Transverse colon (tissue), 4 donors: ENCODE data around the gene COL8A1. TPM values are rescaled to one million over a fixed set of nuclear protein-coding genes. Genes with fewer than 3 reads are reported as not detected.
A peak's percentile ranks its signal among the peaks of the same experiment; 100 is the strongest.

Experiments used
- DNase-seq: peaks from one replicate; pipeline ENCODE4 v3.0.0-alpha.2; 2019
- H3K27ac ChIP-seq, 4 donors: fragments of 200-600 bp; sonication (generic); 2 replicates each; pipeline ENCODE4 v1.5.1; 2016 to 2018; ENCODE audit warnings: inconsistent platforms in 4 of 4
- H3K27me3 ChIP-seq: fragments of 200-600 bp; sonication (generic); 2 replicates; pipeline ENCODE4 v1.5.1; 2017; ENCODE audit warnings: inconsistent platforms
- H3K36me3 ChIP-seq, 4 donors: fragments of 200-600 bp; sonication (generic); 2 replicates each; pipeline ENCODE4 v1.5.1; 2017 to 2019; ENCODE audit warnings: inconsistent platforms in 4 of 4
- H3K4me1 ChIP-seq, 4 donors: fragments of 200-600 bp; sonication (generic); 2 replicates each; pipeline ENCODE4 v1.5.1; 2017 to 2020; ENCODE audit warnings: inconsistent platforms in 4 of 4
- H3K4me3 ChIP-seq, 4 donors: fragments of 200-600 bp; sonication (generic); 1 replicate in 1 of 4; 2 replicates in 3 of 4; pipeline versions ENCODE4 v1.5.1 to v1.6.1; 2017 to 2019; ENCODE audit warnings: inconsistent platforms in 4 of 4
- H3K9me3 ChIP-seq, 2 donors: fragments of 200-600 bp; sonication (generic); 2 replicates each; pipeline ENCODE4 v1.5.1; 2017 to 2019; ENCODE audit warnings: inconsistent platforms in 2 of 2
- EP300 ChIP-seq: sonication (generic); formaldehyde crosslinking; IDR thresholded peaks from one replicate; pipeline ENCODE4 v1.6.1; 2017; ENCODE audit warnings: antibody characterized with exemption, low read depth
- POLR2A ChIP-seq: fragments of 450-650 bp; IDR thresholded peaks from one replicate; pipeline ENCODE4 v1.6.1; 2016; ENCODE audit warnings: antibody characterized with exemption, mild to moderate bottlenecking, moderate library complexity
- POLR2AphosphoS5 ChIP-seq, 3 donors: sonication (generic); formaldehyde crosslinking; IDR thresholded peaks; one replicate each; pipeline ENCODE4 v1.6.1; 2016; ENCODE audit warnings: antibody characterized with exemption in 3 of 3
- WGBS, 2 donors: methylation state at CpG; one replicate each; pipeline ENCODE4 v1.1.5; 2018; ENCODE audit warnings: low coverage in 1 of 2; 5-methylcytosine and 5-hydroxymethylcytosine counted together
- in situ Hi-C, 4 donors: fragments of 200-750 bp; cut with MboI; loops; one replicate each; pipeline versions ENCODE4 v1.15.0 to v1.15.1; 2017; ENCODE audit warnings: low sequenced_read_pairs in 3 of 4, low pct_ligation_motif_present in 1 of 4, low pct_unique_long_range_greater_than_20kb in 1 of 4
- intact Hi-C: fragments of 100-400 bp; cut with DNase I; formaldehyde crosslinking; loops from one replicate; pipeline ENCODE4 v1.15.1; 2023; ENCODE audit warnings: low total_unique reads
- total RNA-seq, 4 donors: library from RNA; depleted of rRNA; stranded (reverse); fragments of >200 nt; gene quantifications; one replicate each; pipeline ENCODE4 v1.1.0, GENCODE V29; 2016
- TF ChIP-seq, protein P1 (sequence below), 5 experiments: fragments of 200-600 bp in 3 of 5; fragments of 450-650 bp in 2 of 5; sonication (generic) in 3 of 5; IDR thresholded peaks; 1 replicate in 2 of 5; 2 replicates in 3 of 5; pipeline ENCODE4 v1.5.1; 2016 to 2017; ENCODE audit warnings: antibody characterized with exemption in 5 of 5, inconsistent platforms in 3 of 5, mild to moderate bottlenecking in 2 of 5, moderate library complexity in 1 of 5

The COL8A1 gene
- total RNA-seq, 4 donors from 2014 or later = 1.5 to 10.5 (median 3.7) TPM

DNA sequence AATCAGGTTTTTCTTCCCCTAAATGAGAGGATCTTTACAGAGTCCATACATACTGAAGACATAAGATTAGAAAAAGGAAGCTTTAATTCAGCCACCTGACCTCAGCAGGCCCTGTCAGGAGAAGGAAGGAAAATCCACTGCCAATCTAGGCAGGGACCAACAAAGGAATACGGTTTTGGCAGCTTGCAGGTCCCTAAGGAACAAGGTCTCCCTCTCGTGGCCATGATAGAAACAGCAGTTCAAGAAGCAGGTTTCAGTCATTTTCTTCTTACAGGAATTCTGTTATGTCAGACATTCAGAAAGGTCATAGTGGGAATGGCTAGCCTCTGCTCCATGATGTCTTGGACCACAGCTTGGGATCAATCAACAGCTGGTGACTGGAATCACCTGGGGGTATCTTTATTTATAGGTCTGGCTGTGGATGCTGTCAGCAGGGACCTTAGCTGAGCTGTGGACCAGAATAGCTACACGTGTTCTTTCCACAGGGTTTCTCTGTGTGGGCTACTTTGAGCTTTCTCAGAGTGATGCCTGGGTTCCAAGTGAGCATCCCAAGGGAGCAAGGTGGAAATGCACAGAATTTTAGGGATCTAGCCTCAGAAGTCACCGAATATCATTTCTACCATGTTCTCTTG, 169.9 kb downstream of the COL8A1 start:
- Histone ChIP-seq H3K27me3 (no peaks in the 10 kb centered on the region), H3K9me3 (peaks cover 9 to 17% of the 10 kb centered on the region in 2 donors), H3K36me3 (no peaks in the 10 kb centered on the region), H3K27ac (no peak overlapping the region), H3K4me3 (no peak overlapping the region), H3K4me1 (no peaks in the 10 kb centered on the region)
- 40 to 52% methylated on average over 2 to 4 of the region's 4 CpGs for WGBS, 2 donors
- intact Hi-C loops = loop anchor here (5.0 kb wide), 2 partner anchors 609 to 1689 kb away; no protein-coding TSS in a partner anchor
- DNase-seq = peak; percentile 29
- TF ChIP-seq, protein P1, sequence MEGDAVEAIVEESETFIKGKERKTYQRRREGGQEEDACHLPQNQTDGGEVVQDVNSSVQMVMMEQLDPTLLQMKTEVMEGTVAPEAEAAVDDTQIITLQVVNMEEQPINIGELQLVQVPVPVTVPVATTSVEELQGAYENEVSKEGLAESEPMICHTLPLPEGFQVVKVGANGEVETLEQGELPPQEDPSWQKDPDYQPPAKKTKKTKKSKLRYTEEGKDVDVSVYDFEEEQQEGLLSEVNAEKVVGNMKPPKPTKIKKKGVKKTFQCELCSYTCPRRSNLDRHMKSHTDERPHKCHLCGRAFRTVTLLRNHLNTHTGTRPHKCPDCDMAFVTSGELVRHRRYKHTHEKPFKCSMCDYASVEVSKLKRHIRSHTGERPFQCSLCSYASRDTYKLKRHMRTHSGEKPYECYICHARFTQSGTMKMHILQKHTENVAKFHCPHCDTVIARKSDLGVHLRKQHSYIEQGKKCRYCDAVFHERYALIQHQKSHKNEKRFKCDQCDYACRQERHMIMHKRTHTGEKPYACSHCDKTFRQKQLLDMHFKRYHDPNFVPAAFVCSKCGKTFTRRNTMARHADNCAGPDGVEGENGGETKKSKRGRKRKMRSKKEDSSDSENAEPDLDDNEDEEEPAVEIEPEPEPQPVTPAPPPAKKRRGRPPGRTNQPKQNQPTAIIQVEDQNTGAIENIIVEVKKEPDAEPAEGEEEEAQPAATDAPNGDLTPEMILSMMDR (IDR thresholded peaks at IDR 0.05) = peak; percentile 44 to 77 (median 66)
- TF ChIP-seq EP300 = no peak
- TF ChIP-seq POLR2AphosphoS5 (IDR thresholded peaks at IDR 0.05) = no peak
- in situ Hi-C loops = no loop called here

DNA sequence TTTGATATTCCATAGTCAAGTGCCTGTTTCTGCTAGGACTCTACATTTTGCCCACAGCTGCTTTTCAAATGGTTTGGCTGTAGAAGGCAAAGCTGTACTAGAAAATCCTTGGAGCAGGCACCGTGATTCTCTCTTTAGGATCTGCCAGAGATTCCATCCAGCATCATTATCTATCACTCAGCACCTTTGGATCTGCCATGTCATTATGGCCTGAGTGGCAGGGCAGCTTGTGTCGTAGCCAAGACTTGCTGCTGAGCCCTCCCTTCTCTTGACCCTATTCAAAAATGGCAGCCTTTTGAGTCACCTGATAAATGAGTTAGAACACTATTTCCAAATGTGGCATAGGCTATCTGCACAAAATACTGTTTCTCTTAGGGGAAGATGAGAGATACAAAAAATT, 171.2 kb downstream of the COL8A1 start:
- DNase-seq = no peak
- Histone ChIP-seq H3K4me3 (no peak overlapping the region), H3K9me3 (peaks cover 9 to 12% of the 10 kb centered on the region in 2 donors), H3K27ac (no peak overlapping the region), H3K27me3 (no peaks in the 10 kb centered on the region), H3K4me1 (no peaks in the 10 kb centered on the region), H3K36me3 (no peaks in the 10 kb centered on the region)
- in situ Hi-C loops (no loop called here), intact Hi-C loops (loop anchor here (5.0 kb wide), 2 partner anchors 608 to 1688 kb away; no protein-coding TSS in a partner anchor)
- TF ChIP-seq EP300 (no peak), POLR2AphosphoS5 (IDR thresholded peaks at IDR 0.05) (no peak), POLR2A (no peak)
- TF ChIP-seq, protein P1 (IDR thresholded peaks at IDR 0.05) = no peak
- WGBS, 2 donors = 83% methylated on average over 2 of the region's 2 CpGs; no CpG with 5 or more reads in 1 of the 2 donors

DNA sequence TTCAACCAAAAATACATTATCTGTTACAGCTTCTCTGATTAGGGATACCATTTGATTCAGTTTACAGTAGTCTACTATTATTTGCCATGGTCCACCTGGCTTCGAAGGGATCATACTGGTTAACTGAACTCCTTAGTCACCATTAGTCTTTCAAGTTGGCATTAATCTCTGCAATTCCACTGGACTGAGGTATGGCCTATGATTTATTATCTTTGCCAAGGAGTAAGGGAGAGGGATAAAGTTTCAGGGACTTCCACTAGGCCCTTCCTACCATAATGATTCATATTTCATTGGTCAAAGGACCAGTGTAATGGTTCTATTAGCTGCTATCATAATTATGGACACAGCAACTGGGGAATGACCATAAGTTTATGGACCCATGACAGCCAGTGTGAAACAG, 172.0 kb downstream of the COL8A1 start:
- Histone ChIP-seq H3K4me1 (no peaks in the 10 kb centered on the region), H3K36me3 (no peaks in the 10 kb centered on the region), H3K9me3 (peaks cover under 1 to 4% of the 10 kb centered on the region in 2 donors), H3K27ac (no peak overlapping the region), H3K27me3 (no peaks in the 10 kb centered on the region), H3K4me3 (no peak overlapping the region)
- 96 to 100% methylated on average over 1 of the region's 1 CpG for WGBS, 2 donors
- intact Hi-C loops = no loop called here
- no peak for DNase-seq
- TF ChIP-seq POLR2A (no peak), EP300 (no peak), POLR2AphosphoS5 (IDR thresholded peaks at IDR 0.05) (no peak)
- TF ChIP-seq, protein P1 (IDR thresholded peaks at IDR 0.05) = no peak
- in situ Hi-C loops = no loop called here

DNA sequence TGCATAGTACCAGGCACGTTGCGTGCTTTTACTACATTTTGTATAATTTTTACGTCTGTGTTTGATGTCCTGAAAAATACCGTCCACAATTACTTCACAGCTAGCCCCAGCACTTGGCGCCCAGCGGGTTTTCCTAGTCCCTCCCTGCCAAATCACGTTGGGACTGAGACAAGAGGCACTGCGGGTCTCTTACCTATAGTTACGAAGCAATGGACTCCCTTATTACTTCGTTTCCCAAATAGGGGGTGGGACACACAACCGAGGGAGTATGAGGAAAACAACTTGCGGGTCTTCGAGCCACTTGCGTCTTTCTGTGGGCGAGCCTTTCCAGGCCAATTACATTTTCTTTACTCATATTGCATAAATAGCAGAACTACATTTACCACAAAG, 178.6 kb downstream of the COL8A1 start:
- Histone ChIP-seq H3K27ac (peak overlapping the region; percentile 85 to 92 (median 89)), H3K4me1 (peaks cover 0 to 20% (median 12%) of the 10 kb centered on the region in 4 donors), H3K27me3 (no peaks in the 10 kb centered on the region), H3K4me3 (peak overlapping the region; percentile 46 to 69 (median 58)), H3K9me3 (no peaks in the 10 kb centered on the region), H3K36me3 (no peaks in the 10 kb centered on the region)
- no peak for TF ChIP-seq POLR2A
- TF ChIP-seq EP300 = no peak
- TF ChIP-seq, protein P1 (IDR thresholded peaks at IDR 0.05) = no peak
- no peak for TF ChIP-seq POLR2AphosphoS5 (IDR thresholded peaks at IDR 0.05)
- in situ Hi-C loops (no loop called here), intact Hi-C loops (no loop called here)
- 0 to 6% methylated on average over 2 to 14 of the region's 15 CpGs for WGBS, 2 donors
- peak; percentile 14 for DNase-seq
